Measurements from ENCODE around the gene SLC16A5. TPM values are rescaled to one million over a fixed set of nuclear protein-coding genes. Genes with fewer than 3 reads are reported as not detected.

The SLC16A5 gene
- total RNA-seq, 1 donor from 2014 or later: 16.4 TPM

DNA sequence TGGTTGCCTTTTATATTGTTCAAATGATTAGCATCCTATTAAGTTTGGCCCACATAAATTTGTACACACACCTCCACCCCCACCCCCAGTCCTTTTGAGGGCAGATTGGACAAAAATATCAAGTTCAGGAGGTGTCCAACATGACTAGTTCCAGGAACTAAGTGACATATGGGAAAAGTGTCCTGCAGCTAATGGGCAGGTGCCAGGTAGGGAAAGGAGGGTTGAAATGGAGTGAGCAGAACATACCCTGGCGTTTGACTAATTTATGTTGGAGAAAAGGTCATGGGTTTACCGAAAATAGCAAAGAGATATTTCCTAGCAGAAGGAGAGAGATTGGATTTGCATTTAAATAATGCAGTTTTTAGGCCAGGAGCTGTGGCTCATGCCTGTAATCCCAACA lies 35.8 kb upstream of the SLC16A5 start:
- TF ChIP-seq, protein P1, sequence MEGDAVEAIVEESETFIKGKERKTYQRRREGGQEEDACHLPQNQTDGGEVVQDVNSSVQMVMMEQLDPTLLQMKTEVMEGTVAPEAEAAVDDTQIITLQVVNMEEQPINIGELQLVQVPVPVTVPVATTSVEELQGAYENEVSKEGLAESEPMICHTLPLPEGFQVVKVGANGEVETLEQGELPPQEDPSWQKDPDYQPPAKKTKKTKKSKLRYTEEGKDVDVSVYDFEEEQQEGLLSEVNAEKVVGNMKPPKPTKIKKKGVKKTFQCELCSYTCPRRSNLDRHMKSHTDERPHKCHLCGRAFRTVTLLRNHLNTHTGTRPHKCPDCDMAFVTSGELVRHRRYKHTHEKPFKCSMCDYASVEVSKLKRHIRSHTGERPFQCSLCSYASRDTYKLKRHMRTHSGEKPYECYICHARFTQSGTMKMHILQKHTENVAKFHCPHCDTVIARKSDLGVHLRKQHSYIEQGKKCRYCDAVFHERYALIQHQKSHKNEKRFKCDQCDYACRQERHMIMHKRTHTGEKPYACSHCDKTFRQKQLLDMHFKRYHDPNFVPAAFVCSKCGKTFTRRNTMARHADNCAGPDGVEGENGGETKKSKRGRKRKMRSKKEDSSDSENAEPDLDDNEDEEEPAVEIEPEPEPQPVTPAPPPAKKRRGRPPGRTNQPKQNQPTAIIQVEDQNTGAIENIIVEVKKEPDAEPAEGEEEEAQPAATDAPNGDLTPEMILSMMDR (conservative IDR thresholded peaks at IDR 0.05): no peak
- no peak overlapping the region for H3K27ac Mint-ChIP-seq

DNA sequence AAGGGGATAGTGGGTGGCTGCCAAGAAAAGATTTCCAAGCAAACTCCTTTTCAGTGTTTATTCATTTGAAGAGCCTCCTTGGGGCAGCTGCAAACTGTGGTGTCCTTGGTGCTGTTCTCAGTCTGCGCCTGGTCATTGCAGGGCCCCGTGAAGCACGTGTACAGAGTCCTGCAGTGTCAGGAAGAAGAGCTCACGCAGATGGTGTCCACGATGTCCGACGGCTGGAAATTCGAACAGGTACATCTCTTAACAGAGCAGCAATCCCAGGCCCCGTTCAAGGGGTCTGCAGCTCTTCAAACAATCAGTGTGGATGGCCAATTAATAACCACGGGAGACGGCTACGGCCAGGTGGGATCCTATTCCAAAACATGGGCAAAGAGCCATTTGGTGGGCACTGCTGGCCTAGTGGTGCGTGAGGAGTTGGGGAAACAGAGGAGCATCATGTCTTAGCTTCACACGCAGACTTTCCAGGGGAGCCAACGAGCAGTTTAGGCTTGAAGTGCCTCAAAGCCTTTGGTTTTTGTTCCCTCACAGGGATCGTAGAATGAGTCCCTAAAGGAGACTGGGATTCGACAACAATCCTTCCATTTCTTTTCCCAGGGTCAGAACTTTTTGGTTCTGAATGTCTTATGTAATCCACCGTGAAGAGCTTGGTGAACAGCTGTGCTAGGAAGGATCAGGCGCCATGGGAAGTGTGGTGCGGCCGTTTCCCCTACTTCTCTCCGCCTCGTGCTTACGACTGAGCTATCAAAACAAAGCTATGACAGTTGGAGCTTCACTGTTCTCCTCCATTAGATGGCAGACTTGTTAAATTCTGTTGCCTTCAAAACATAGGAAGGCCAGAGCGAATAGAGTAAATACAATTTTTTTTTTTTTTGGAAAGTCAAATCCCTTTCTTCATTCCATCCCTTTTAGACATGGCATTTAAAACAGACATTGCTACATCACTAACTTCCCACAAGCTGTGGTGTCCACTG lies 28.1 kb upstream of the SLC16A5 start:
- H3K27me3 Mint-ChIP-seq: no peaks in the 10 kb centered on the region
- H3K4me3 Mint-ChIP-seq: no peak overlapping the region
- H3K27ac Mint-ChIP-seq: no peak overlapping the region
- H3K4me1 Mint-ChIP-seq (ENCODE audit: unreplicated experiment): no peaks in the 10 kb centered on the region
- TF ChIP-seq, protein P1 (conservative IDR thresholded peaks at IDR 0.05): peak; percentile 49
- peaks cover 12% of the 10 kb centered on the region for H3K36me3 Mint-ChIP-seq
- no peaks in the 10 kb centered on the region for H3K9me3 Mint-ChIP-seq
- no peak for DNase-seq (ENCODE audit: extremely low spot score, unreplicated experiment)

More for the DNA sequence above, 35.8 kb upstream of the SLC16A5 start:
- peaks cover 15% of the 10 kb centered on the region for H3K36me3 Mint-ChIP-seq
- no peaks in the 10 kb centered on the region for H3K9me3 Mint-ChIP-seq
- H3K4me3 Mint-ChIP-seq: no peak overlapping the region
- H3K4me1 Mint-ChIP-seq (ENCODE audit: unreplicated experiment): peaks cover 17% of the 10 kb centered on the region
- H3K27me3 Mint-ChIP-seq: no peaks in the 10 kb centered on the region
- DNase-seq (ENCODE audit: extremely low spot score, unreplicated experiment): no peak

DNA sequence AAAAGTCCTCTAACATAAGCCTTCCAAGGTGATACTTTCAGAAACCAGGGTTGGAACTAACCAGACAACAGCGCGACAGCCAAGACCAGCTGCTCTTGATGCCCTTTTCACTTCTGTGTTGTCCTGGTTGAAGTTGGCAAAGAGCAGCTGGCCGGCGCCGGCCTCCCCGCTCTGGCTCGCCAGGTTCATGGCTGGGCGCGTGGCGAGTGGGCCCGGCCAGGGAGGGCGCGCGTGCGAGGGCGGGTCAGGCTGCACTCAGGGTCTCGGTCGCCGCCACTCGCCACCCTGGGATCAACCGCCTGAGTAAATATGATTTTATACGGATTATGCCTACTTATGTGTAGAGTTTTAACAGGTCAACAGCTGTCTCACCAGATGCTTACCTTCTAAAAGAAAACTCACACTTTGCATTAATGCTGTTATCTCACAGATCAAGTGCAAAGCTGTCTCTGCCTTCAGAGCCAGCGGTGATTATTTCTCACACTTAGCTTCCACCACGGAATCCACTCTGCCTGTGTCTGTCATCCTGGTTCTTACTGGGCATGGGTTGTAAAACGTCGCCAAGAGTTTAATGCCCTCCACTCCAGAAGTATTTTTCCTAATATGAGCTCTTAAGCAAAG lies 27.2 kb upstream of the SLC16A5 start:
- H3K36me3 Mint-ChIP-seq: peaks cover 12% of the 10 kb centered on the region
- no peaks in the 10 kb centered on the region for H3K27me3 Mint-ChIP-seq
- TF ChIP-seq, protein P1 (conservative IDR thresholded peaks at IDR 0.05): no peak
- DNase-seq (ENCODE audit: extremely low spot score, unreplicated experiment): no peak
- no peak overlapping the region for H3K27ac Mint-ChIP-seq
- no peaks in the 10 kb centered on the region for H3K4me1 Mint-ChIP-seq (ENCODE audit: unreplicated experiment)
- H3K9me3 Mint-ChIP-seq: no peaks in the 10 kb centered on the region
- H3K4me3 Mint-ChIP-seq: no peak overlapping the region

DNA sequence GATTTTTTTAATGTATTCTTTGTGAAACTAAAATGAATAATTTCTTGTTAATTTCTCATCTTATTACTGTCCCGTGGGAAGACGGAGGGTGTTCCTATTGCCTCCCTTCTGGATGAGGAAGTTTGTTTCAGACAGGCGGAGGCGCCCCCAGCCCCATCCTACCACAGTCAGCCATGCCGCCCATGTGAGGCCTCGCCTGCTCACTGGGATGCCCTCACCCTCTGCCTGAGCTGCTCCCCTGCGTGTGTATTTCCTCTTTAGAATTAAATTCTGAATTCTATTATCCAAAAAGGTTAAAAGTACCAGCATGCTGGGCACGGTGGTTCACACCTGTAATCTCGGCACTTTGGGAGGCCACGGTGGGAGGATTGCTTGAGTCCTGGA lies 26.7 kb upstream of the SLC16A5 start:
- H3K4me1 Mint-ChIP-seq (ENCODE audit: unreplicated experiment): no peaks in the 10 kb centered on the region
- H3K9me3 Mint-ChIP-seq: no peaks in the 10 kb centered on the region
- no peak overlapping the region for H3K27ac Mint-ChIP-seq
- peaks cover 10% of the 10 kb centered on the region for H3K36me3 Mint-ChIP-seq
- H3K4me3 Mint-ChIP-seq: no peak overlapping the region
- no peak for DNase-seq (ENCODE audit: extremely low spot score, unreplicated experiment)
- TF ChIP-seq, protein P1 (conservative IDR thresholded peaks at IDR 0.05): no peak
- H3K27me3 Mint-ChIP-seq: no peaks in the 10 kb centered on the region

DNA sequence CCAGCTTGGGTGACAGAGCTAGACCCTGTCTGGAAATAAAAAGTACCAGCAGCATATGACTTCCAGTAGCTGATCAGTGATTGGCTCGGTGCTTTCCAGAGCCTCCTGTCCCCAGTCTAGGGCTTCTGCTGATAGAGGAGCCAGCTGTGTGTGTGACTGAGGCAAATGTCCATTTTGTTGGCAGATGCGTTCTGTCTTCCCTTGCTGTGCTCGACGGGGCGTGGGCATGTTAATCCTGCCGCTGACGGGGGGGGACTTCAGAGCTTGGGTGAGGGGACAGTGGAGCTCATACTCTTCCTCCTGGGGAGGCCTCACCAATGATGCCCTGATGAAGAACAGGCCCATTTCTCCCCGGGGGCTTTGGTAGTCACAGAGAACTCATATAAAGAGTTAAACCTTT lies 26.1 kb upstream of the SLC16A5 start:
- H3K36me3 Mint-ChIP-seq: peaks cover 7% of the 10 kb centered on the region
- H3K9me3 Mint-ChIP-seq: no peaks in the 10 kb centered on the region
- DNase-seq (ENCODE audit: extremely low spot score, unreplicated experiment): no peak
- no peak overlapping the region for H3K27ac Mint-ChIP-seq
- no peak overlapping the region for H3K4me3 Mint-ChIP-seq
- H3K27me3 Mint-ChIP-seq: no peaks in the 10 kb centered on the region
- no peaks in the 10 kb centered on the region for H3K4me1 Mint-ChIP-seq (ENCODE audit: unreplicated experiment)
- TF ChIP-seq, protein P1 (conservative IDR thresholded peaks at IDR 0.05): no peak
